ENCODE measurements around the gene EPB41L4B. TPM values are rescaled to one million over a fixed set of nuclear protein-coding genes. Genes with fewer than 3 reads are reported as not detected.

EPB41L4B gene
- polyA plus RNA-seq, 10 donors = 4.0 to 12.7 (median 8.8) TPM

DNA sequence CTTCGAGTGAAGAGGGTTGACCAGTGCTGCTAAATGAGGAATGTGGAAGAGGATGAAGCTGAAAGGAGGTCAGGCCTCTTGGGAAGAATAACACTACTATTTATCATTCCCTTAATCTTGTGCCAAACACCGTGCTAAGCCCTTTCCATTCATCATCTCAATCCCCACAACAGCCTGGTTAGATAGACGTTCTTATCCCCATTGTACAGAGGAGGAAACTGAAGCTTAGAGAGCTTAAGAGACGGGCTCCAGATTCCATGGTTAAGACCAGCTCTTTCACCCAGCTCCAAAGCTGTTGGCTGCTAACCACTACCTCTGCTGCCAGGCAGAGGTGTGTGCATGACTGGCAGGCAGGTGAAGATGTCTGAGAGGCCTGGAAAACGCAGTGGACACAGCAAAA lies 868 bp upstream of the EPB41L4B start:
- DNase-seq = no peak

DNA sequence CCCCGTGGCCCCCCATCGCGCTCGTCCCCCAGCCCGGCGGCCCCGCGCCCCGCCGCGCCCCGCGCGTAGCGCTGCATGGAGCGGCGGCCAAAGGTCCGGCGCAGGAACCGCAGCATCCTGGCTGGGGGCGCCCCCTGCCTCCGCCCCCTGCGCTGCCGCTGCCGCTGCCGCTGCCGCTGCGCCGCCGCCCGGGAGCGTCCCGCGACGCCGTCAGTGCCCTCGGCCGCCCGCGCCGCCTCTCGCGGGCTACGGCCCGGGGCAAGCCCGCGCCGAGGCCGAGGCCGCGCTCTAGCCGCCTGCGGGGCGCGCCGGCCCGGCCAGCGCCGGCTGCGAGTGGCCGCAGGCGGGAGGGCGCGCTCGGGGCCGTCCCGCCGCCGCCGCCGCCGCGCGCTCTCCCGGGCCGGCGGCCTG lies 523 bp downstream of the EPB41L4B start:
- no peak for DNase-seq

GRCh38 chr9:109319626-109320241 lies 1.1 kb downstream of the EPB41L4B start:
- peak in 1 of 3 donors; percentile 38 for DNase-seq

DNA sequence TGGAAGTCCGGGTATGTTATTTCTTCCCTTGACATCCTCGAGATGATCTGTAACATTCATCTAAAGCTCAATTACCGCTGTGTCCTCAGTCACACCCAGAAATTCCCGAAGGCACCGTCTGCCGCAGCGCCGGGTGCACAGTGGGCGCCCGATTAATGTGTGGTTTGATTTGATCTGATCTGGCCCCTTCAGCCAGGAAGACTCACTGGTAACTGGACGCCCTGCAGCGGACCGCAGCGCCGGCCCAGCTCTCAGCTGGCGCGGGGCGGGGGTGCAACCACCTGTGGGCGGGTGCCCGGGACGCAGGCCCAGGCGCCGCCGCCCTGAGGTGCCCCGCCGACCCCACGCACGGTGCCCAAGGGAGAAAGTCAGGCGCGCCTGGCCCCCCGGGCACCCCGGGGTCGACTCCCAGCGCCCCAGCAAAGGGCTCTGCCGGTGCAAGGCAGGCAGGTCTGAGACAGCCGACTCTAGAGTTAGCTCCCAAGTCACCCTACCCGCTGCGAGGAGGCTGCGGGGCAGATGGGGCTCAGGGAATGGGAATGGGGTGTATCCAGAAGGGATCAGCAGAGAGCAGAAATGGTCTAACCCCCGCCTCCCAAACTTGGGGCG lies 1.7 kb downstream of the EPB41L4B start:
- DNase-seq = peak in 1 of 3 donors; percentile 31

- no peak for DNase-seq
Observed at GRCh38 chr9:109317979-109318741, 2.7 kb downstream of the EPB41L4B start.

DNA sequence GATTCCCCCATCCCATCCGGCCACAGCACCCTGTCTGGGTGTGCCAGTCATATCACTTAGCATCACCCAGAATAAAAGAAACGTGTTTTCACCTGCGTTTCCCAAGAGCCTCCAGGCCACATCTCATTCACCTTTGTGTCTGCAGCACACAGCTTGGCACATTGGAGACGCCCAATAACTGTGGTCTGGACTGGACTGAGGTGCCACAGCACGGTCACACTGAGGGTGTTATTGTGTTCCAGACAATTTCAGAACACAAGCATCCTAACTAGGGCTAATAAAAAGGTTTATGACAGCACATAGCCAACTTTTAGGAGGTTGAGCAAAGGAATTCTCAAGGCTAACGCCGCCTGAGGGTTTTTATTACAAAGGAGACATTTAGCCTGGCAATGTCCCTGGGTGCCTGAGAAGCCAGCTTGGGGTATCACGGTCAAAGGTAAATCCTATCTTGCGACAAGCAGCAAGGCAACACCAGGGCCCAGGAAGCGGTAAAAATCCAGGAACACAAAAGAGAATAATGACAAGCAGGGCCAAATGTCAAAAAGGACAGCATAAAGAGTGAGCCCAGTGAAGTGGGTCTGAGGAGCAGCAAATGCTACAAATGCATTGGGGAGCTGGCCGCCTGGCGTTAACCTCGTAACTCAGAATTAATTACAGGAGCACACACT lies 3.4 kb downstream of the EPB41L4B start:
- DNase-seq = no peak

DNA sequence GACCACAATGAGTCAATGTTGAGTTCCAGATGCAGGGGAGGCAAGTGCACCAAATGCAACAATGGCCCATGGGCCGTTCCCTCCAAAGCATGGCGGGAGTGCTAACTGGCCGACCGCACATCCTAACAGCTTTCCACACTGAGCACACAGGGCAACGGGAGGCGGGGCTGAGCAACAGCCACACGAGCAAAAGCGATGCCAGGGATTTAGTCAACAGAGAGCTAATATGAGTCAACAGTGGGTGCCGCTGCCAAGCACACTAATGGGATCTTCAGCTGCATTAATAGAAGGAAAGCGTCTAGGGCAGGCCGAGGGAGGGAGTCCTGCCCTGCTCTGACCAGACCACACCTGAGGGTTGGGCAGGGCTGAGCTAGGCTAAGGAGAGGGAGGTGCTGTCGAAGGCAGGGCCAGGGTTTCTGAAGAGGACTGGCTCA lies 4.6 kb downstream of the EPB41L4B start:
- DNase-seq = peak in 1 of 3 donors; percentile 42

GRCh38 chr9:109315480-109316206 lies 5.2 kb downstream of the EPB41L4B start:
- no peak for DNase-seq

- DNase-seq = no peak
Observed at GRCh38 chr9:109314011-109314531, 6.8 kb downstream of the EPB41L4B start.

GRCh38 chr9:109313351-109313750 lies 7.5 kb downstream of the EPB41L4B start:
- DNase-seq = no peak

GRCh38 chr9:109312783-109313182 lies 8.1 kb downstream of the EPB41L4B start:
- no peak for DNase-seq

- peak in 1 of 3 donors; percentile 16 for DNase-seq
Observed at GRCh38 chr9:109311731-109312130, 9.1 kb downstream of the EPB41L4B start.

DNA sequence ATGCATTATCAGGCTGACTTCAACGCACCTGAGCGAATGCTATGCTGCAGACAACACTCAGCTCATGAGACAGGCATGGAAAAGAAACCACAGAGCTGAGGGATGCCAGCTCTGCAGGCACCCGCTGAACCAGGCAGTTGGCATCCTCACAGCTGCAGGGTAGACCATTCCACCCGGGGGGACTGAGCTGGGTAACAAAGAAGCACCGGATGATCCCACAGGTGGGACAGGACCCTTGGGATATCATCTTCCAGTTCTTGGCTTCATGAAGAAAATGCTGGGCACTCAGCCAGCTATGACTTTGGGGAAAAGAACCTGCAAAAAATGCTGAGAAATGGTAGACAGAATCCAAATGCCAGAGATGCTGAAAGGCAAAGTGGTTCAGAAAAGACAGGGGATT lies 9.6 kb downstream of the EPB41L4B start:
- DNase-seq = peak in 1 of 3 donors; percentile 13

DNA sequence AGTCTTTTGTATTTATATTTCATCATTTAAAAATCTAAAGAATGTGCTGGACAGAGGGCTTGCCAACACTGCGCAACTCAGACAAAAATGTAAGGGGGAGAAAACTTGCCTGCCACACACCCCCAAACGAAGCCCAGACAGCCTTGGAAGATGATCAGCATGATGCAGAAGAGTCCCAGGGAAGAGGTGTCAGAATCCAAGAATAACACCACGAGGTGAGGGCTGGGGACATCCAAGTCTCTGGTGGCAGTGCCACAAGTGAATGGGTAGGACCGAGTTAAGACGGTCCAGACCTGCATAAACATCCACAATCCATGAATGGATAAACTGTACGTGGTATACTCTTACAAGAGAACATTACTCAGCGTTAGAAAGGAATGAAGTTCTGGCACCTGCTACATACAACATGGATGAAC lies 10.4 kb downstream of the EPB41L4B start:
- DNase-seq = peak in 1 of 3 donors; percentile 77

DNA sequence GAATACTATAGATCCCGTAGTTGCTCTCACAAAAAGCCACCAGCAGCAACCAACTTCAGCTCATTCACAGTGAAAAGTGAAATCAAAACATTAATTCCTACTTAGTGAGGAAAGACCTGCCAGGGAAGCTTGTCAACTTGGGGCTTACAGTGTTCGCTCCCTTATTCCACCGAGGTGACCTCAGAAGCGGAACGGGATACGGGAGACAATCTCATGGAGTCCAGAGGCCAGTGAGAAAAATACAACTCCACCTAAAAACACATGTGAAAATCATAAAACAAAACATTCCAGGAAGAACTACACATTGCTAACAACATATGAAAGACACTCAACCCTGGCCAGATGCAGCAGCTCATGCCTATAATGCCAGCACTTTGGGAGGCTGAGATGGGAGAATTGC lies 11.6 kb downstream of the EPB41L4B start:
- DNase-seq = peak in 1 of 3 donors; percentile 28

GRCh38 chr9:109307380-109308240 lies 13.2 kb downstream of the EPB41L4B start:
- peak in 1 of 3 donors; percentile 22 for DNase-seq

DNA sequence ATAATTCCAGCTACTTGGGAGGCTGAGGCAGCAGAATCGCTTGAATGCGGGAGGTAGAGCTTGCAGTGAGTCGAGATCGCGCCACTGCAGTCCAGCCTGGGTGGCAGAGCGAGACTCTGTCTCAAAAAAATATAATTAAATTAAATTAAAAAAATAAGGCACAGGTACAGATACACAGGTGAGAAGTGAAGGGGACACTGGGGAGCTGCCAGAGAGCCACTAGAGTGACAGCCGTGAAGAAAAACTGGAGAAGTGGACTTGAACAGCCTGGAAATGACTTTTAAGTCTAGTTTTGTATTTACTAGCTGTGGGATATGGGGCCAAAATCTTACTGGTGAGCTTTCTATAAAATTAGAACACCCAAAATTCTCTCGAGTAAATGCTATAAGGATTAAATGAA lies 15.1 kb downstream of the EPB41L4B start:
- DNase-seq = no peak

DNA sequence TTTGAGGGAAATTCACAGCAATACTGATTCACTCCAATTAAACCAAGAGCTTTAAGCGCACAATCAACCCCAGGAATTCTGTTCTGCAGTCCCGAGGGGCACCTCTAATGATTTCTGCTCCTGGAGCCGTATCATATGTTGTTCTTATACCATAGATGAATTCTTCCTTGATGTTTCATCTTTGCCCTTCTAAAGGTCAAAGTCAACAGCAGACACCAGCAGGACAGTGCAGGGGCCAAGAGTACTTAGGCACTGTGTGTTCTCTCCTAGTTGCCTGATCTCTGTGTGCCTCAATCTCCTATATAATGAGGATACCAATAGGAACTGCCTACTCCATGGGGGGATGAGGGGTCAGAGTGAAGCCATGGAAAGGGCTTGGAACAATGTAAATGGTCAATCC lies 16.5 kb downstream of the EPB41L4B start:
- DNase-seq = no peak

DNA sequence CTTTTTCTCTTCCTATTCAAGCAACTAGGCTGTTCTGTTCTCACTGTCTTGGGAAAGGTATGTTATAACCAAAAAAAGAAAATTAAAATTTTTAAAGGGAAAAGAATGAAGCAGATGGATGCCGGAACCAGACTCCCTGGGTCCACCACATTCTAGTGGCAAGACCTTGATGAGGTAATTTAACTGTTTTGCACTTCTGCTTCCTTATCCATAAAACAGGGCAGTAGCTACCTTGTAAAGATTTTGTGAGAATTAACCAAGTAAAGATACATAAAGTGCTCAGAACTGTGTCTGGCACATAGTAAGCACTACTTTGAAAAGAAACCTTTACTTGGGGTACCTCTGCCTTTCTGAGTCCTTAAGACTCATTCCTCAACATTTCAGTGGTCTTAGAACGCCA lies 17.0 kb downstream of the EPB41L4B start:
- no peak for DNase-seq

DNA sequence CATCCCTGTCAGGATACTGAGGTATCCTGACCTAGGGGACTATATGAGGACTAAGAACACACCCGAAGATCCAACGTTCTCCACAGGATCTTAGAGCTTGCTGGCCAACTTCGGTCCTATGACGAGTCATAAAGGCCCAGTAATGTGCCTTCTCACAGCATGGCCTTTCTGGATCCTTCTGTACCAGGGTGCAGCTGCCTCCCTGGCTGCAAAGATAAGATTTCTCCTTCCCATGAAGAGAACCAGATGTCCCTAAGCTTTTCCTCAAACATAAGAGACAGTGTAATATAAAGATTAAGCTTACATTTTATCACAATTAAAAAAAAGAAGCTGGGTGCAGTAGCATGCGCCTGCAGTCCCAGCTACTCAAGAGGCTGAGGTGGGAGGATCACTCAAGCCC lies 18.3 kb downstream of the EPB41L4B start:
- DNase-seq = no peak

All from muscle of back (tissue), 11 donors.